Mononuclear cell (primary cell): ENCODE measurements around the gene ZMIZ1. TPM values are rescaled to one million over a fixed set of nuclear protein-coding genes. Genes with fewer than 3 reads are reported as not detected.
"Not testable (repeated sequence)": the region's sequence is repeated elsewhere in the genome, so short reads cannot be mapped to it uniquely, and the experiment has no call there.

Experiments used
- H3K27me3 ChIP-seq: 2 replicates; pipeline ENCODE4 v1.6.0; 2011; ENCODE audit warnings: low read length, control low read depth; ENCODE audit not compliant: insufficient read depth
- H3K4me1 ChIP-seq: 2 replicates; pipeline ENCODE4 v1.5.1; 2011; ENCODE audit warnings: mild to moderate bottlenecking, low read length, control low read depth; ENCODE audit not compliant: insufficient read depth
- H3K4me3 ChIP-seq: 2 replicates; pipeline ENCODE4 v1.5.1; 2011; ENCODE audit warnings: mild to moderate bottlenecking, low read length, moderate library complexity
- H3K9me3 ChIP-seq: 2 replicates; pipeline ENCODE4 v1.5.1; 2011; ENCODE audit warnings: low read depth, mild to moderate bottlenecking, control low read depth, low read length
- total RNA-seq: library from RNA; depleted of rRNA; stranded (reverse); fragments of >200 nt; gene quantifications from one replicate; pipeline ENCODE4 v1.2.3, GENCODE V29; 2012

Gene ZMIZ1
- total RNA-seq, 1 donor: 26.2 TPM

DNA sequence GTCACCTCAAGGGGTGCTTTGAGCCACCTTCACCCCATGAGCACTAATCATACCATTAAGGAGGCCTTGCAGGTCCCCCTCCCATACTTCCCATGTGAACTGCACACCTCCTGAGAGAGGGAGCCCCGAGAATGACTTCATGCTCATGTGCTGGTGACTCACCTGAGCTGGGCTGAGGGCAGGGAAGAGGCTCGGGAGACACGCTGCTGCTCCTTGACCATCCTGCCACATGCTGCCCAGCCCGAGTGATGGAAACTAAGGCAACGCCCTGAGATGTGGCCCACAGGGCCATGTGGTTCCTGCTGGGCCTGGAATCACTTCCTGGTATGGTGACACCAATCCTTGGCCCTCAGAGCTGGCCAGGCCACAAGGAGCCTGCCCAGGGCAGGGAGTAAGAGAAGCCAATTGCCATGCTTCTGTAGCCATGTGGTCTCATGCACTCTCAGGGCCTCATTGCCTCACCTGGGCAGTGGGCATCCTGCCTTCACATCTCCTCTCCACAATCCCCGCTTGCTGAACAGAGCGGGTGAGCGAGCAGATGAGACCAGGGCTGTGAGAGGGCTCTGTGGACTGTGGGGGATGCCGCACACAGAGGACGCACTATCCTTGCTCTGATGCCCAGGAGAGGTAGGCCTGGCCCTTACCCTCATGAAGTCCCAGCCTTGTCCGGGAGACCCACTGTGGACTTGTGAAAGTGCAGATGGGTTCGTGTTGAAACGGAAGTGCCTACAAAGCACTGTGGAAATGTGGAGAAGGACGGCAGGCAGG, 260.2 kb downstream of the ZMIZ1 start:
- no peaks in the 10 kb centered on the region for H3K27me3 ChIP-seq
- H3K9me3 ChIP-seq: no peaks in the 10 kb centered on the region
- H3K4me3 ChIP-seq: no peak overlapping the region
- peaks cover 17% of the 10 kb centered on the region for H3K4me1 ChIP-seq

DNA sequence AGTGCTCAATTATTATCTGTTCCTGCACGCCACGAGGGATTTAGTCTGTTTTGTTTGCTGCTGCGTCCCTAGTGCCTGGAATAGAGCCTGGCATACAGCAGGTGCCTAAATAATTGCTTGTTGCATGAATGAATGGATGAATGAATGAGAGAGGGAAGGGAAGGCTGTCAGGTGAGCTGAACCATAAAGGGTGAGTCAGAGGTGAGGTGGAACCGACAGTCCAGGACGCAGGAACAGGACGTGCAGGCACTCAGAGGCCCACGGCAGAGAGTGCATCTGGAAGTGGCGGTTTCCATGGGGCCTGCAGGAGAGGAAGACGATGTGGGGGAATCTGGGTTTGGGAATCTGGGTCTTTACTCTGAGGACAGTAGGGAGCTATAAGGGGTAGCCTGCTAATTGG, 260.8 kb downstream of the ZMIZ1 start:
- Histone ChIP-seq H3K4me3 (no peak overlapping the region), H3K9me3 (no peaks in the 10 kb centered on the region), H3K27me3 (no peaks in the 10 kb centered on the region), H3K4me1 (peaks cover 13% of the 10 kb centered on the region)

DNA sequence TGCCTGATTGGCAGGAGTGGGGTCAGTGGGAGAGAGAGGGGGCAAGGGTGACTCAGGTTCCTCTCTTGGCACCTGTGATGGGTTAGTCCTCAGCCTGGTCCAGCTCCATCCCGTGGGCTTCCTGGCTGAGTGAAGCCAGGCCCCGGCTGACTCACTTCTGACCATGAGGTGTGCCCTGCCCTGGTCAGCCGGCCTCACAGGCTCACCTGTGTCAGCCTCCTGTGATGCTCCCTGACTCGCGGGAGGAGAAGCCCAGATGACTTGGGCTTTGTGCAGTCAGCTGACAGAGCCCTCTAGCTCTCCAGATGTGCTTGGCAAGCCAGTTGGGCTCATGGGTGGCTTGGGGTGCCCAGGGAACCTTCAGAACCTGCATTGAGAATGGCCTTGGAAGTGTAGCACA, 262.5 kb downstream of the ZMIZ1 start:
- H3K27me3 ChIP-seq: no peaks in the 10 kb centered on the region
- H3K4me1 ChIP-seq: peaks cover 13% of the 10 kb centered on the region

DNA sequence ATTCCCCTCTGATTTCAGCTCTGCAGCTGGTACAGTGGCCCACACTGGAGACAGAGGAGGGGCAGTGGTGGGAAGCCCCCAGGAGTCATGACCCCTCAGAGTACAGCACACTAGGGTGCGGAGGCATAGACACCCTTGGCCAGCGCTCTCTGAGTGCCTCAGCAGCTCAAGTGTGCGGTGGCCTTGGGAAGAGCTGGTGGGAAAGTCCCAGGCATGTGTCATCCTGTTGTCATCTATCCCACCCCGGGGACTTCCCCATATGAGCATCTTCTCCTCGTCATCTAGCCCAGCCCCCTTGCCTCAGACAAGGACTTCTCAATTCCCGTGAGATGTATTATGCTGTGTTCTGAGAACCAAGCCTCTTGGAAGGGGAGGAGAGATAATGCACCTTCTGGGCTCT, 262.9 kb downstream of the ZMIZ1 start:
- Histone ChIP-seq H3K4me1 (peaks cover 13% of the 10 kb centered on the region), H3K9me3 (no peaks in the 10 kb centered on the region), H3K27me3 (no peaks in the 10 kb centered on the region), H3K4me3 (no peak overlapping the region)

More for the DNA sequence above, 262.5 kb downstream of the ZMIZ1 start:
- Histone ChIP-seq H3K4me3 (no peak overlapping the region), H3K9me3 (no peaks in the 10 kb centered on the region)

GRCh38 chr10:79332610-79333315, 264.0 kb downstream of the ZMIZ1 start:
- H3K9me3 ChIP-seq, H3K27me3 ChIP-seq, H3K4me3 ChIP-seq: not testable (repeated sequence)
- peaks cover 13% of the 10 kb centered on the region for H3K4me1 ChIP-seq

- H3K27me3 ChIP-seq: no peaks in the 10 kb centered on the region
- peaks cover 13% of the 10 kb centered on the region for H3K4me1 ChIP-seq
- no peak overlapping the region for H3K4me3 ChIP-seq
- H3K9me3 ChIP-seq: no peaks in the 10 kb centered on the region
Measured at GRCh38 chr10:79333513-79333912, 264.7 kb downstream of the ZMIZ1 start.

DNA sequence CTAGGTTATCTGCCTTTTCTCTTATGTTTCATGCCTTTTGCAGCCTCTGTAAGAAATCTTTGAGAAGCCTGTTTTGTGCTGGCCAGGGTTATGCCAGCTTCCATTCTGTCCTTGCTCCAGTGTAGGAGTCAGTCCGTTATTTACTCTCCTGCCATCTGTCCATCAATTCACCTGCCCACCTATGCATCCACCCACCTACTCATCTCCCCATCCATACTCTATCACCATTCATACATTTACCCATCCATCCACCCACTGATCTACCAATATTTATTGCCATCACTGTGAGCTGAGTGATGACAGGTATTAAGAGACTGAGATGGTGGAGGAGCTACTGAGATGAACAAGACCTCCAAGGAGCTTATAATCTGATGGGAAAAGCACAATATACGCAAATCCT, 265.8 kb downstream of the ZMIZ1 start:
- no peaks in the 10 kb centered on the region for H3K27me3 ChIP-seq
- H3K4me1 ChIP-seq: peaks cover 13% of the 10 kb centered on the region
- H3K9me3 ChIP-seq: no peaks in the 10 kb centered on the region
- no peak overlapping the region for H3K4me3 ChIP-seq

DNA sequence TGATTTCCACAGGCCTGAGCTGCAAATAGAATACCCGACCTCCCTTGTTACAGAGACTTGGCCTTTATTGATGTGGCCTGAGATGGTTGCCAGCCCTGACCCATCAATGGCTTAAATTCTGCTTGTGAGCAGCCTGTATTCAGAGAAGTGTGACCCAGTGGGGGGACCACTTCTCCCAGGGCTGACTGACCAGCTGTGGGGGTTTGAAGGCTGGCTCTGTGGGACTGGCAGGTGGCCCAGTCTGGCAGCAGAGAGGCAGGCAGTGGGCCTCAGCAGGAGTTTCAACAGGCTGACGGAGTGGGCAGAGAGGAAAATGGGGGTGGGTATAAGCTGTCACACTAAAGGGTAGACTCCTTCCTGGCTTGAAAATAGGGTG, 266.3 kb downstream of the ZMIZ1 start:
- Histone ChIP-seq H3K4me1 (peaks cover 13% of the 10 kb centered on the region), H3K4me3 (no peak overlapping the region), H3K9me3 (no peaks in the 10 kb centered on the region), H3K27me3 (no peaks in the 10 kb centered on the region)

- peaks cover 13% of the 10 kb centered on the region for H3K4me1 ChIP-seq
- H3K27me3 ChIP-seq: no peaks in the 10 kb centered on the region
- H3K9me3 ChIP-seq: no peaks in the 10 kb centered on the region
- H3K4me3 ChIP-seq: no peak overlapping the region
Measured at GRCh38 chr10:79335470-79336235, 266.9 kb downstream of the ZMIZ1 start.

DNA sequence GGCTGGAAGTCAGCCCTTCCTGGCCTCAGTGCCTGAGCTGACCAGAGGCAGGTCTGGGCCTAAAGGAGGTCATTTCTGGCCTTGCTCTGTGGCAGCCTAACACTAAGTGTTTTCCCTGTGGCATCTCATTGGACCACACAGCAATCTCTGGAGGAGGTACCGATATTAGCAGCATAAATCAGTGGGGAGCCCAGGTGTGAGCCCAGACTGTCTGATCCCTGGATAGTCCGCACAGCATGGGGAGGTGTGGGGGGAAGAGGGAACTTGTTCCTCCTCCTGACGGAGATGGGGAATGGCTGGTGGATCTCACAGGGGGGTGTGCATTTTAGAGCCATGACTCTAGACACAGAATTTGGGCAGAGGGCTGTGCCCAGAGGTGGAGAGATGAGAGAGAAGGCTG, 267.5 kb downstream of the ZMIZ1 start:
- H3K4me1 ChIP-seq: peaks cover 9% of the 10 kb centered on the region

GRCh38 chr10:79336739-79337138, 268.0 kb downstream of the ZMIZ1 start:
- Histone ChIP-seq H3K4me3 (no peak overlapping the region), H3K4me1 (peaks cover 5% of the 10 kb centered on the region), H3K27me3 (no peaks in the 10 kb centered on the region), H3K9me3 (no peaks in the 10 kb centered on the region)

More for the DNA sequence above, 267.5 kb downstream of the ZMIZ1 start:
- no peak overlapping the region for H3K4me3 ChIP-seq
- H3K27me3 ChIP-seq: no peaks in the 10 kb centered on the region
- no peaks in the 10 kb centered on the region for H3K9me3 ChIP-seq

GRCh38 chr10:79337783-79338469, 269.2 kb downstream of the ZMIZ1 start:
- H3K4me3 ChIP-seq, H3K4me1 ChIP-seq, H3K27me3 ChIP-seq, H3K9me3 ChIP-seq: not testable (repeated sequence)

DNA sequence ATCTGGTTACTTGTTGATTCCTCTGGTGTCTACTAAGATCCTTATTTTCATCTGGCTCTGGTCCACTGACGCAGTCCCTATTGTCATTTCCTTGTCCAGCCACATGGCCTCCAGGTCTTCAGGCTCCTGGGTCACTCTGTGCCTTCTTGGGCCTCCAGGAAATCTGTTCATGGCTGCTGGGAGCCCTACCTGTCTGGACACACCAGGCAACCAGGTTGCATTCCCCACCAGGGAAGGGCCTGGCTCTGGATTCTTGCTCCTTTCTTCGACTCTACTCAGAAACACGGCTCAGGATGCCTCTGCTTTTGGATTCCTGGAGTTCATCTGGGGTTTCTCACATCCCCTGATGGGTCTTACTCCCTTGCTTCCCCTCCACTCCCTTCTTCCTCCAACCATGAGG, 270.5 kb downstream of the ZMIZ1 start:
- Histone ChIP-seq H3K4me3 (no peak overlapping the region), H3K9me3 (no peaks in the 10 kb centered on the region), H3K4me1 (peaks cover 10% of the 10 kb centered on the region), H3K27me3 (no peaks in the 10 kb centered on the region)

DNA sequence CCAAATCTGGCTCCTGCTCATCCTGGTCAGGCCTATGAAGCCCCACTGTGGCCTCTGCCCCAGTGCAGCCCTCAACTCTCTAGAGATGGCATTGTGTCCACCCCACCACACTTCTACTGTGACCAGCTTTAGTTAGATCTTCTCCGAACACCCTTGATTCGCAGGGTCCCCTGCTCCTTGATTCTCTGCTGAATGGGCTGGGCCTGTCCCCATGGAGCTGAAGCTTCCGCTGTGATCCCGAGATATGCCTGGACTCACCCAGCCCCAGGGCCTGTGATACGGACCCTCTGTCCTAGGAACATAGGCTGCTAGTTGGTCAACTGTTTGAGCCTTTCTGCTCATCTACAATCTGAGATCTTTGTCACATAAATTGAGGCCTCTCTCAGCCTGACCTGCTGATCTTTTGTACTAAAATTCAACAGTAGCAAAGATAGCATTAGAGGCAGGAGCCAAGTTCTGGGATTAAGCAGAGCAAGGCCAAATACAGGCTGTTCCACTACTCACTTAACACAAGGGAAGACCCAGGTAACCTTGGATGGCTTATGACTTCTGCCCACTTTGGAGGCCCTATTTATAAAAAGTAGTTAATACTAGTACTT, 272.0 kb downstream of the ZMIZ1 start:
- H3K4me3 ChIP-seq: no peak overlapping the region

More for the DNA sequence above, 272.0 kb downstream of the ZMIZ1 start:
- peaks cover 24% of the 10 kb centered on the region for H3K4me1 ChIP-seq
- no peaks in the 10 kb centered on the region for H3K27me3 ChIP-seq
- no peaks in the 10 kb centered on the region for H3K9me3 ChIP-seq
